NCI-H524 treated with DMSO at 0.1 percent for 48 hours (cell line): ENCODE results near the gene GOPC.

Source experiments
- DNase-seq: peaks from one replicate; lab custom pipeline; 2025; lab: John Stamatoyannopoulos, UW

The GOPC gene

DNA sequence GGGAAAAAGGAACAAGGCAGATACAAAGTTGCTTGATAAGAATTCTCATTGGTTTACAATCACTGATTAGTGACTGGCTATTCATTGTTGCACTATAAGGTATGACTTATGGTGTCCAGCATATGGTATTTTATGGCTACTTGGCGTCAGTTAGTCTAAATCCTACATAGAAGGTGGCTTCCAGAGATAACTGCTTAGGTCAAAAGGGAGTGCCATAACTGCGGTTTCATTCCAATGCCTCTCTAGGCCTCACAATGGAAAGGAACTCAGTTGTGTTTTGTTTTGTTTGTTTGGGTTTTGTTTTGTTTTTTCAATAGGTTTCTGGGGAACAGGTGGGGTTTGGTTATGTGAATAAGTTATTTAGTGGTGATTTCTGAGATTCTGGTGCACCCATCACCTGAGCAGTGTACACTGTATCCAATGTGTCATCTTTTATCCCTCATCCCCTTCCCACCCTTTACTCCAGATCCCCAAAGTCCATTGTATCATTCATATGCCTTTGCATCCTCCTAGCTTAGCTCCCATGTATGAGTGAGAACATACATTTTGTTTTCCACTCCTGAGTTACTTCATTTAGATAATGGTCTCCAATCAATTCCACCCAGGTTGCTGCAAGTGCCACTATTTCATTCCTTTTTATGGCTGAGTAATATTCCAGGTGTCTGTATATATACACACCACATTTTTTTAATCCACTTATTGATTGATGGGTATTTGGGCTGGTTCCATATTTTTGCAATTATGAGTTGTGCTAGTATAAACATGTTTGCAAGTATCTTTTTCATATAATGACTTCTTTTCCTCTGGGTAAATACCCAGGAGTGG lies 7.0 kb downstream of the GOPC start:
- DNase-seq: no peak

GRCh38 chr6:117592983-117593759 lies 9.1 kb downstream of the GOPC start:
- DNase-seq: no peak

DNA sequence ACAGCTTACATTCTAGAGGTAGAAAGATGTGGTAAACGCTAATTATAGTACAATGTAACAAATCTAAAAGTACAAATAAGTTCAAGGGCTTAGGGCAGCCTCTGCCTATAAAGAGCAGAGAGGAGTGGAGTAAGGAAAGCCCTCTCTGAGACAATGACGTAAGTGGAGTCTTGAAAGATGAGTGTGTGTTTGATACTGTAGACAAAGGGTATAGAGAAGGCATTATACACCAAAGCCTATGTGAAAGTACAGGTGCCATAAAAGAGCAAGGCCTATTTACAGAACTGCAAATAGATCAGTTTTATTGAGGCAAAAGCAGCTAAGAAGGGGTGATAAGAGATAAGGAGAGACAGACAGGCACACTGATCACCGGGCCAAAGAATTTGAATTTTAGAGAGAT lies 10.9 kb downstream of the GOPC start:
- DNase-seq: no peak

DNA sequence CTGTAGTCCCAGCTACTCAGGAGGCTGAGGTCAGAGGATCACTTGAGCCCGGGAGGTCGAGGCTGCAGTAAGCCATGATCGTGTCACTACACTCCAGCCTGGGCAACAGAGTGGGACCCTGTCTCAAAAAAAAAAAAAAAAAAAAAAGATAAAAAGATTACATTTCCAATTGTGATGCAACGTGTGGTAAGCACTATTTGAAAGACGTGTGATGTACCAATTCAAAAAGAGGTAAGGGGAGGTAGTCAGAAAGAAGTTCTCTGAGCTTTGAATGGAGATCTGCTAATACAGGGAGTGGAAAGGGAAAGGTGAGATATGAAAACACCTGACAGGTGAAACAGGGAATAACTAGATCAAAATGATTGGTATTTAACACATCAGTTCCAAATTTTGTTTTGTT lies 11.9 kb downstream of the GOPC start:
- no peak for DNase-seq

GRCh38 chr6:117585647-117586046 lies 16.7 kb downstream of the GOPC start:
- no peak for DNase-seq

DNA sequence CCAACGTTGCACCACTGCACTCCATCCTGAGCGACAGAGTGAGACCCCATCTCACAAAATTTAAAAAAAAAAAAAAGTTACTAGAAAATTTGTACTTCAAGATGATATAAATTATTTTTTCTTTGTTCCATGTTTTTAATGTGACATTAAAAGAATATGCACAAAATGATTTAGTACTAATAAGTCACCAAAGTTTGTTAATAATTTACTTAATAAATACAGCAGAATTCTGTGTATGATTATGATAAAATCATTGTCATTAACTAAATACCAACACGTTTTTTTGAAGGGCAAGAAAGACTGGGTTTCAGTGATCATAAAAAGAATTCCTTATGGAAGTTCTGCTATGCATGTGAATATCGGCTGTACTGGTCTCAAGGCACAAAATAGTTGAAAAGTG lies 28.1 kb downstream of the GOPC start:
- DNase-seq: no peak

GRCh38 chr6:117573006-117573680 lies 29.2 kb downstream of the GOPC start:
- DNase-seq: no peak

DNA sequence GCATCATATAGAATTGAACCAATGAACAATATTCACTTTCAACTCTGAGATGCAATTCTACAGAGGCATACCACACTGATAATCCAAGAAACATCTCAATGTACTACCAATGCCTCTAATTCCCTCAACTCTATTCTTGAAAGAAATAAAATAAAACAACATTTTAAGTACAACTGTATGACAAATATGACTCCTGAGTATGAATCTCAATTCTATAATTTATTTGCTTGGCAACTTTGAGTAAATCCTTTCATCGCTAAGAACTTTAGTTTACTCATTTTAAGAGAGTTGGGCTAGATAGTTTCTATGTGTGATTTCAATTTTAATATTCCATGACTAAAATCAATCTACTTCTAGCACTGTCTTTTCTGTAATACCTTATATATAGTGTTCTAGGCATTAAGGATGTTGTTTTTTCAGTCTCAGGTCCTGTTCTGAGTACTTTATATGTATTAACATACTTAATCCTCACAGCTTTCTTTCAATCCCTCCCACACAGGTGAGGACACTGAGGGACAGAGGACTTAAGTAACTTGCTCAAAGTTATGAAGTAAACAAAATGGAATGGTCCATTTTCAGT lies 33.4 kb downstream of the GOPC start:
- no peak for DNase-seq

- DNase-seq: no peak
Measured at GRCh38 chr6:117568247-117568646, 34.1 kb downstream of the GOPC start.

DNA sequence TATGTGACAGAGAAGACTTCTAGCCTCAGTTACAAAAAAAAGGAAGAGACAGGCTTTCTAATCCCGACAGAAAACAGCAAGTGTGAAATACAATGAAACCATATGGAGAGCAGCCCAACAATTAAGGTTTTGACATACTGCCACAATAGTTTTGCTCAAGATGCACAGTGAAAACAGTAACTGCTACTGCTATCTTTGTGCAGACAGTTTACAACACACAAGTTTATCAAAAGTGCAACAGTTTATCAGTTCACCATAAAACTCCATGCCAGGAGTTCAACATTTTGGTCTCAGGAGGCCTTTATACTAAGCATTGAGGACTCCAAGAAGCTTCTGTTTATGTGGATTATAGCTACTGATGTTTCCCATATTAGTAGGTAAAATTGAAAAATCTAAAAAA lies 37.6 kb downstream of the GOPC start:
- no peak for DNase-seq

DNA sequence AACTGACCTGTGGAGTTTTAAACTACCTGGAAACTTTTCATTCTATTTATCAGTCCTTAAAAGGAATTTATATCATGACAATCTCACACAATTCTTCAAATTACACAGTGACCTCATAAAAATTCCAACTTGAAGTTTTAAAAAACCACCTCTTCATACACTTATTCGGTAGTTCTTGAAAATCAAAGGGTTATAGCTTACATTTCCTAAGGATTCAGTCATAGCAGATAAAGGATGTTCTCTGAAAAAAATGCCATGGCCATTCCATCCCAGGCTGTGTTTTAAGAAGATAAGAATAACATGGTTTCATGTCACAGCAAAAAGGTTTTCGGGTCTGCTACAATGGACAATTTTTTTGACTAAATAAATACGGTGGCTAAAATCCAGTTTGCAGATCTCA lies 41.2 kb downstream of the GOPC start:
- no peak for DNase-seq

DNA sequence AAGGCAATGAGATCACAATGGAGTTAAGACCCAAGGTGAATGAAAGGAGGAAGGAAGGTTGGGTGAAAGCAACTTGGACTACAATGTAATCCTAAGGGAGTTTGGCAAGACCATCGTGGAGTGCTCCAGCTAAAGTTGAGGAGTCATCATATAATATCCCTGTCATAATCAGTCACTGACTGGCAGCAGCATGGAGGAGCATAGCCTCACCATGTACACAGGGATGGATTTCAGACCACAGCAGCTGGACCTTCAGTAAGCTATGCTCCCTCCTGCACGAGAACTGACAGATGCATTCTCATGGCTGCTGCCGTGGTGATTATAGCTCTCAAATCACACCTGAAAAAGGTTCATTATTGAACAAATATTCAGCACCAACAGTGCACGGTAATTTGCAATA lies 43.0 kb downstream of the GOPC start:
- no peak for DNase-seq

GRCh38 chr6:117558818-117559217 lies 43.5 kb downstream of the GOPC start:
- DNase-seq: no peak

DNA sequence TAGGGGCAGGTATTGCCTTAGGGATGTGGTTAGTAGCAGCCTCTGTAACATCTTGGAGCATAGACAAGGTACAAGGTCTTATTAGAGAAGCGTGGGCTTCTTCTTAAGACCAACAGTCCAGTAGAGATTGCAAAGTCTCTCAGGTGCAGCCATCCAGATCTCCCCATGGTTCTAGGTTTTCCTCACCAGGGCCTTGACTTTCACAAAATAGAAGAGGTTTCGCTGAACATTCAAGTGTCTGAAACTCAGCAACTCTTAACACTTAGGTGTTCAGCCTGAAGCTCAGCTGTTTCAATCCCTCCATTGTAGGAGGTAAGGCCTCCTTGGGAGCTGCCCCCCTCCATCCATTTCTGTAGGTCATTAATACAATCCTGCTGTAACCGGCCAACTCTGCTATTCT lies 44.4 kb downstream of the GOPC start:
- DNase-seq: no peak

DNA sequence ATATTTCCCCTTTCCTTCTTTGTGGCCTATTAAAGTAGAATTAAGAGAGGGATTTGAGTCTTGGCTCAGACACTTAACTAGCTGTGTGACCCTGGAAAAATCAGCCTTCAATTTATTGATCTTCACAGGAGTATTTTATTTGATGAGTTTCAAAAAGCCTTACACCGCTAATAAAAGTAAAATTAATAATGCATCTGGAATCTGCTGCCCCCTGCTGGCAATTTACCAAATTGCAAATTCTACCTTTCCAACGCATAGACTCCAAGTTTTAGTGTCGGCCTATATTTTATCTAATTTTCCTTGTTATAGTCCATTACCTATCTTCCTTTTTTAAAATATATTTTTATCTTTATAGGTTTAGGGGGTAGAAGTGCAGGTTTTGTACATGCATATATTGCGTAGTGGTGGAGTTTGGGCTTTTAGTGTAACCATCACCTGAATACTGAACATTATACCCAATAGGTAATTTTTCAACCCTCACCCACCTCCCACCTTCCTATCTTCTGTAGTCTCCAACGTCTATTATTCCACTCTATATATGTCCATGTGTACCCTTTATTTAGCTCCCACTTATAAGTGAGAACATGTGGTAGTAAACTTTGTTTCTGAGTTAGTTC lies 46.3 kb downstream of the GOPC start:
- DNase-seq: no peak

DNA sequence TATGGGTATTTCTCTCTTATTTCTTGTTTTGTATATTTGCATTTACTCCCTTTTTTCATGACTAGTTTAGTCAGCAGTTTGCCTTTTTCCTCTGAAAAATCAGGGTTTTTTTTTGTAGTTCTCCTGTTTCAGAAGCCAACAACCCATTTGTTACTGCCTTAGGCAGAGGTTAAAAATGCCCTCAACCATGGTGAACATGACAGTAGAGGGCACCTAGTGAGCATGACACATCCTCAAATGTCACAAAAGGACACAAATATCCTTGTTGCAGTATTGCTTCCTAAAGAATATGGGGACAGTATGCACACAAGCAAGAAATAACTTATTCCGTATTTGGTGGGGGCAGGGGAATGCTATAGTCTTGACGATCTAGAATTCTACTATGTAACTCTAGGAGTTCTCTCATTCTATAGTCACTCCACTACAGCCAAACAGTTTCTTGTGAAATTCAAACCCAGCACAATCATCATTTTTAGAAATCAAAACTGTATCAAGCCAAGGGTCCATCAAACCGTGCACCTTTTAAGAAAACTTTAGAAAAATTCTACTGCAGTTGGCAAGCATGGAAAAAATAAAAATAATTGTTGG lies 47.0 kb downstream of the GOPC start:
- DNase-seq: no peak

GRCh38 chr6:117553142-117553541 lies 49.2 kb downstream of the GOPC start:
- no peak for DNase-seq

DNA sequence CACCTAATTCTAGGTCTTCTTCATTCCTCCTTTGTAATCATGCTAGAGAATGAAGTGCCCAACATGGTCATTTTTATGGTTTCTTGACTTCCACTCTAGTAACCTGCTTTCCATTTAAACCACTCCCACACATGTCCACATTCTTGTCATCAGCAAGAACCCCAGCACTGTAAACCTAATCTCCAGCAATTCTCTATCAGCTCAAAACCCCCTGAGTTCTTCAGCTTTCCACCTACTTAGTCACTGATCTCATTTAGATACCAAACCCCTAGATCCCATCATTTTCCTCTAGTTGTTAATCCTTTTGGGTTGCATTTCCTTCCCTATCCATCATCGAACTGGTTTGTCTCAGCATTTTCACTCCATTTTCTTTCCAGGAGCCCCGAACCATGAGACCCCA lies 49.7 kb downstream of the GOPC start:
- DNase-seq: no peak

DNA sequence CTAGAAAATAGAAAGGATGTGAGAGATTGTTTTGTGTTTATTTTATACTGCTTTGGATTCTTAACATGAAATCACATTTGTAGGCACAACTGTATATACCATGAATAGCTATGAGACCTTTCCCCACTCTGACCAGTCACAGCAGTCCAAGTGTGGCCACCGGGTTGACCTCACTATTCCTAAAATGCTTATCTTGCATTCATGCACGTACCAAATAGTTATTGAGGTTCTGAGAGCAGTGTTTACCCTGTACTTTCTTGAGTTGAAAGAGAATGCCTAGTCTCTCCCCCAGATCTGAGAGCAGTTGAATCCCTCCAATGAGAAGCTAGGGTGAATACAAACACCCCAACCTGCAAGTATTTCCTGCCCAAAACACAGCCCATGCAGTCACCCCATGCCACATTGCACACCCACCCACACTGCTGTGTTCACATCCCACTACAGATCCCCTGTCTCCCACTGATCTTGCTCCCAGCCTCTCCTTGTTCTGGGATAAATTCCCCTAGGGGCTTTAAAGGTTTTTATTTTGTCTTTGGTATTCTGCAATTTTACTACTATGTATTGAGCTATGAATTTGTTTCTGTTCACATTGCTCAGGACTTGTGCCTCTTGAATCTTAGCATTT lies 51.6 kb downstream of the GOPC start:
- DNase-seq: no peak

GRCh38 chr6:117550078-117550600 lies 52.2 kb downstream of the GOPC start:
- DNase-seq: no peak

DNA sequence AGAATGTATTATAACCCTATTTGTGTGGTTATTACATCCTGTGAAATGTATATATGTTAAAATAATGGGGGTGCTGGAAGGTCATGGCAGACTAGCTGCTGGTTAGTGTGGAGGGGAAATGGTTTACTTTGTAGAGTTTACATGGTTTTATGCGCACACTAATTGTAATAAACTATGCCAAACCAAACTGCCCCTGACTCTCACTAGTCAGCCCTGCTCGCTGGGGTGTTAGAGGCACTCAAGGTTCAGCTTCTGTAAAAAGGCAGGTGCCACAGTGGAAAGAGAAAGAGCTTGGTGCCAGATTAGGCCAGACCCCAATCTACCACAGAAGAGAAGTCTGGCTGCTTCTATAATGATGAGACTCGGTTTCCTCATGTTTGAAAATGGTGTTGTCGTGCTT lies 52.7 kb downstream of the GOPC start:
- DNase-seq: no peak
